ENCODE results near the gene MMRN1.
A peak's percentile ranks its signal among the peaks of the same experiment; 100 is the strongest.
"Not testable (repeated sequence)": the region's sequence is repeated elsewhere in the genome, so short reads cannot be mapped to it uniquely, and the experiment has no call there.

Gene MMRN1

DNA sequence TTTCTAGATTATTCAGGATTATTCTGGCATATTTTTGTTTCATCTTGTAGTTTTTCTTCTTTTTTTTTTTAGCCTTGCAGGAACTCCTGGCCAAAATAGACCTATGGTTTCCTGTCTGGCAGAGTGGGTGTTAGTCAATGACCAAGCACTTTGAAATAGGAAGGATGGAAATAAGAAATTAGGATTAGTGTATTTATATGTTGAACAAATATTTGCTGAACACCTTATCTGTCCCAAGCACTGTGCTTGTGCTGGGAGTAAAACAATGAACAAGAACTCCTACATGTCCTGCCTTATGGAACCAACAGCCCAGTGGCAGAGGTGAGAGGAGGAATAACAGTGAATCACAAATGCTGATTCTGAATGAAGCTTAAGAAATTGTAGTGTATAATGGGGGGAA lies 4.5 kb downstream of the MMRN1 start:
- no peaks in the 10 kb centered on the region for H3K36me3 Mint-ChIP-seq (ENCODE audit: low read depth)
- H3K4me3 Mint-ChIP-seq, result no peak overlapping the region
- H3K27ac Mint-ChIP-seq, result no peak overlapping the region
- H3K27me3 Mint-ChIP-seq (ENCODE audit: low read depth), result no peaks in the 10 kb centered on the region
- peaks cover 16% of the 10 kb centered on the region for H3K4me1 Mint-ChIP-seq (ENCODE audit: low read depth)
- DNase-seq (ENCODE audit: low spot score), result no peak
- no peaks in the 10 kb centered on the region for H3K9me3 Mint-ChIP-seq

DNA sequence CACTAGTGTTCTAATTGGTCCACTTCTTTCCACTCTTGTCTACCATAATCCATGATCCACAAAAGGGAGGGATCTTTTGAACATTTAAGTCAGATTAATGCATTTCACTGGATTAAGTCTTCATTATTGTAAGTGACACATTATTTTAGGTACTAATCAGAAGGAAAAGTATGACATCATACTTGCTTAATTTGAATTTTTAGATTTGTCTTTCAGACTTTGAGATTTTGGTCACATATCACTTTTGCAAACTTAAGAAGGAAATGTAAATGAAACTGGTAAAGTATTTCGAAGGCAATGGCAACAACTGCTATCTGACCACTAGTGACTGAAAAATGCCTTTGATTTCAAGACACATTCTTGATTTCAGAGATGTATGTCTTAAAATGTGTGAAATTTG lies 5.2 kb downstream of the MMRN1 start:
- no peak for DNase-seq (ENCODE audit: low spot score)
- peaks cover 4% of the 10 kb centered on the region for H3K27me3 Mint-ChIP-seq (ENCODE audit: low read depth)
- no peak overlapping the region for H3K4me3 Mint-ChIP-seq
- H3K27ac Mint-ChIP-seq, result no peak overlapping the region
- H3K4me1 Mint-ChIP-seq (ENCODE audit: low read depth), result peaks cover 9% of the 10 kb centered on the region
- H3K9me3 Mint-ChIP-seq, result no peaks in the 10 kb centered on the region
- no peaks in the 10 kb centered on the region for H3K36me3 Mint-ChIP-seq (ENCODE audit: low read depth)

DNA sequence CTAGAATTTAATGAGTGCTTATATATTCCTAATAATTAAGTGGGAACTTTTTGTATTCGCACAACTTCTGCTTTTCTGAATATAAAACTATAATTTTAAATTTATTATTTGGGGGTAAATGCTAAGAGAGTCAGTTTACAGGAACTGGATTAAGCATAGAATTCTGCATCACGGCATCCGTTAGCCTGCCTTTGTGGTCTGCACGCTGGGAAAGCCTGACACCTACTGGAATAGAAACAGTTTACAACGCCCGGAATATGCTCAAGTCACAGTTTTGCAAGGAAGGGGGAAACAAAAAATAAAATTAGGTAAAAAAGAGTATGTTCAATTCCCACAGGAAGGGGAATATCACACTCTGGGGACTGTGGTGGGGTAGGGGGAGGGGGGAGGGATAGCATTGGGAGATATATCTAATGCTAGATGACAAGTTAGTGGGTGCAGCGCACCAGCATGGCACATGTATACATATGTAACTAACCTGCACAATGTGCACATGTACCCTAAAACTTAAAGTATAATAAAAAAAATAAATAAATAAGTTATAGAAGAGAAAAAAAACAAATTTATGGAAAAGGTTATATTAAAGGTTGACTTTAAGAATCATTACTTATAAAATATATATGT lies 7.3 kb downstream of the MMRN1 start:
- H3K36me3 Mint-ChIP-seq (ENCODE audit: low read depth); H3K27ac Mint-ChIP-seq; H3K4me3 Mint-ChIP-seq; H3K4me1 Mint-ChIP-seq (ENCODE audit: low read depth); H3K9me3 Mint-ChIP-seq: not testable (repeated sequence)
- peaks cover 10% of the 10 kb centered on the region for H3K27me3 Mint-ChIP-seq (ENCODE audit: low read depth)
- peak; percentile 16 for DNase-seq (ENCODE audit: low spot score)

DNA sequence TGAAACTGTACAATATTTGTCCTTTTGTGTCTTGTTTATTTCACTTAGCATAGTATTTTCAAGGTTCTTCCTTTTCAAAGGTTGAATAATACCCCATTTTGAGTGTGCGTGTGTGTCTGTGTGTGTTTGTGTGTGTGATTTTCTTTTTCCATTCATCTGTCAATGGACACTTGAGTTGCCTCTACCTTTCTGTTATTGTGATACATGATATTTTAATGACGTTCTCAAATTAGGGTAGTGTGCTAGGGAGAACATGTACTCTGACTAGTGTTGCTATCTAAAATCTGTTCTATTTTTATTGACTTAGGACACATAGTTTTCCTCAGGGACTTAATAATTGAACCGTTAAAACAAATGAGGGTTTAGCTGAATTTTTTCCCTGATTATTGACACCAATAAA lies 9.9 kb downstream of the MMRN1 start:
- Mint-ChIP-seq H3K36me3 (ENCODE audit: low read depth) (no peaks in the 10 kb centered on the region), H3K9me3 (no peaks in the 10 kb centered on the region), H3K4me1 (ENCODE audit: low read depth) (no peaks in the 10 kb centered on the region), H3K27me3 (ENCODE audit: low read depth) (peaks cover 12% of the 10 kb centered on the region), H3K27ac (no peak overlapping the region), H3K4me3 (no peak overlapping the region)
- DNase-seq (ENCODE audit: low spot score), result no peak

DNA sequence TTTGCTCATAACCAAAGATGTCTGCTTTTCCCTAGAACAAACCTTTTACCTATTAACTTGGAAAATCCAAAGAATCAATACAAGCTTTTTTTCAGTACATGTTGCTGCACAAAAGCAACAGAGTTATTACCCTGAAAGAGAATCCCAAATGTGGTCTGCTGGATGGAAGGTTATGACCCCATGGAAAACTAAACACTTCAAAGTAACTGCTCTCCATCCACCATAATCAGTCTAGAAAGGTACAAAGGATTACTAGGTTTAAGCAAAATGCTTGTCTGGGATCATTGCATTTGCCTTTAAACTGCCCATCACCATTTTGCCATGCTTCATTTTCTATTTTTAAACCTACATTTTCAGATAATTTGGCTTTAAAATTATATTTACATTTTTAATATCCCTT lies 11.7 kb downstream of the MMRN1 start:
- Mint-ChIP-seq H3K4me3 (no peak overlapping the region), H3K4me1 (ENCODE audit: low read depth) (no peaks in the 10 kb centered on the region), H3K36me3 (ENCODE audit: low read depth) (no peaks in the 10 kb centered on the region), H3K9me3 (no peaks in the 10 kb centered on the region), H3K27me3 (ENCODE audit: low read depth) (peaks cover 12% of the 10 kb centered on the region), H3K27ac (no peak overlapping the region)
- DNase-seq (ENCODE audit: low spot score), result no peak

DNA sequence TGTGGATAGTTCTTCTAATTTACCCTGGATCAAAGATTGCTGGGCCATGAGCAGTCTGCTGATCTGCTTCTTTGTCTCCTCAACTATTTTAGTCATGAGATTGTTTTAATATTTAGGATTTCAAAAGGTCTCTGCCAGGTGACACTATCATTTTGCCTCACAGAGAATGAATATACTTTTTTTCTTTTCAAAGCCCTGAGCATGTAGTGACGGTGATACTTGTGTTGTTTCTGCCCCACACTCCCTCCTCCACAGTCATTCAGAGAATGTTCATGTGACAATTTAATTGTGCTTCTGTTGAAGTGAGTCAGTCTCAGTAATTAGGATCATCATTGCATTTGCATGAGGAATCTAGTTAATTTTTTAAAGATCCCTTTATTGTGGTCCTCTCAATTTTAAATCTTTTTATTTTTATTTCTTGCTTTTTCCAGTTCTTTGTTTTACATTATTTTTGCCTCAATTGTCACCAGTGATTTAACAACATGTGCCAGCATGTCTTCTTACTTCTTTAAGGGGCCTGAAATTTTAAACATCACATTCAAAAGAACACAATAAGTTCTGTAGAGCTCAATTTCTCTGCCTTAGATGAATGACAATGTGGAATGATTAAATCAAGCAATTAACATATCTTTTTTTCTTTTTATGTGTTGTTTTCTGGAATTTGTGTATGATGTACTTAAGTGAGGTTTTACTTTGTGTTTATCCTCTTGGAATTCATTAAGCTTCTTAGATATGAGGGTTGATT lies 12.3 kb downstream of the MMRN1 start:
- no peaks in the 10 kb centered on the region for H3K4me1 Mint-ChIP-seq (ENCODE audit: low read depth)
- H3K27me3 Mint-ChIP-seq (ENCODE audit: low read depth), result peaks cover 12% of the 10 kb centered on the region
- no peaks in the 10 kb centered on the region for H3K9me3 Mint-ChIP-seq
- H3K36me3 Mint-ChIP-seq (ENCODE audit: low read depth), result no peaks in the 10 kb centered on the region
- no peak for DNase-seq (ENCODE audit: low spot score)
- H3K4me3 Mint-ChIP-seq, result no peak overlapping the region
- H3K27ac Mint-ChIP-seq, result no peak overlapping the region

DNA sequence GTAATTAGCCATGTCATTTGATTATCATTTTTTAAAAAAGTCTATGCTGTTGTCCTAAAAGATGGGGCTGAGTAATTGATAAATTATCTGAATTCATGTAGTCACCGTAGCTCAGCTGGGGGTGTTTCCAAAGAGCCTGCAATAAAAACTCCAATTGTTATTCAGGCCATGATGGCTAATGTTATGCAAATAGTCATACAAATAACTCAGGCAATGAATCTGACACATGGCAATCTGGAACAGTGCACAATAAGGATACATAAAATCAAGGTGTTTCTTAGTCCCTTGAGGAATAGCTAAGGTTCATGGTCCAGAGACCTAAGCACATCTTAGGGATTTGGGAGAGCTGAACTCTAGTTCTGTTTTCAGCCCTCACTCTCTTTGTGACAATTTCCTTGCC lies 15.2 kb downstream of the MMRN1 start:
- Mint-ChIP-seq H3K27me3 (ENCODE audit: low read depth) (peaks cover 13% of the 10 kb centered on the region), H3K4me1 (ENCODE audit: low read depth) (no peaks in the 10 kb centered on the region), H3K27ac (no peak overlapping the region), H3K4me3 (no peak overlapping the region), H3K9me3 (no peaks in the 10 kb centered on the region), H3K36me3 (ENCODE audit: low read depth) (no peaks in the 10 kb centered on the region)
- no peak for DNase-seq (ENCODE audit: low spot score)

DNA sequence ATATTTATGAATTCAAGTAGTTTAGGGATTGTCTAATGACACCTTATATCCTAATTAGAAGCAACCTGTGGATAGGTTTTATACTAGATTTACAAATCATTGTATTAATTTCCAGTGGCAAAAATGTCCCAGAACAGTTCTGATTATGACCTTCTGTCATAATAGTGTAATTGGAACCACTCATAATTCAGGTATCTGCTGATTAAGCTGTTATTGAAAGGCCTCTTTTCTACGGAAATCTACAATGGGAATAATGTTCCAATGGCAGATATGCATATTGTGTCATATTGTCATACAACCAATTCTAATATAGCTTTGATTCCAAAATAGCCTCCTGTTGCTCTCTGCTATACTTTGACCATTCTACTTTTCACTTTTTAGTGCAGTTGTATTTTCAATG lies 19.0 kb downstream of the MMRN1 start:
- Mint-ChIP-seq H3K4me1 (ENCODE audit: low read depth) (no peaks in the 10 kb centered on the region), H3K36me3 (ENCODE audit: low read depth) (no peaks in the 10 kb centered on the region), H3K4me3 (no peak overlapping the region), H3K27ac (no peak overlapping the region), H3K27me3 (ENCODE audit: low read depth) (peaks cover 15% of the 10 kb centered on the region), H3K9me3 (no peaks in the 10 kb centered on the region)
- no peak for DNase-seq (ENCODE audit: low spot score)

DNA sequence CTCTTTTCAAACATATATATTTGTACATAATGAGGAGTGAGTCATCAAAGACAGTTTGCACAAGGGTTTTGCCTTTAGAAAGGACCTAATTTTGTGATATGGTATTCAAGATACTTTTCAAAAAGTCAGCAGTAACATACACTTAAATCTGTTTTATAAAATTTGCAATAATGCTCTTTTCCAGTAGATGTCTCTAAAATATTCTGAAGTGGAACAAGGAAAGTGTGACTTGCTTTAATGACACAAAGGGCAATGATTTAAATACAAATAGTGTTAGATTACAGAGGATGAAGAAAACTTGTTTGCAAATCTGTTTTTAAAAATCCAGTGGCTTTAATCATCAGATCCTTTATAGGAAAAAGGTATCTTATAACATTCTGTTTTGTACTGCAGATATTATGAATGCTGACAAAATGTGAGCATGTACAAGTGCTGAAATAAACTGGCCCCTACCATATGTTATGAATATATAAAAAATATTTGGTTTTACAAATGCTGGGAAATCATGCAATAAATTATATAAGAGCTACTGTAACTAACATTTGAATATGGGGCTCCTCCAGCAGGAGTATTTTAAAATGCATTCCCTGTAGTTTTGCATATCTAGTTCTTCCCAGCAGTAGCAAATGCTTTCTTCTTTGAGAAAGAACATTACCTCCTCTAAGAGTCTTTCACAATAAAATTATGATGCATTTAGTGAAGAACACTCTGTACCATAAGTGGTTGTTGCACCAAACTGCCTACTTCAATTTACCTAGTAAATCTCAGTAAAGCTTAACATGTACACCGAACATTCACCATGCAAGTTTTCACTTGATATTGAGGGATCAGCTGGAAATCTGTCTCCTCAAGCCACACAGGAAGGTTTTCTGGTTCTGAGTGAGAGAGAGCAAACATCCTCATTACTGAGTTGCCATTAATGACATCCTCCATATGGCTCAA lies 20.2 kb downstream of the MMRN1 start:
- Mint-ChIP-seq H3K36me3 (ENCODE audit: low read depth) (no peaks in the 10 kb centered on the region), H3K27ac (no peak overlapping the region), H3K9me3 (no peaks in the 10 kb centered on the region), H3K27me3 (ENCODE audit: low read depth) (peaks cover 15% of the 10 kb centered on the region), H3K4me1 (ENCODE audit: low read depth) (no peaks in the 10 kb centered on the region), H3K4me3 (no peak overlapping the region)
- DNase-seq (ENCODE audit: low spot score), result no peak

DNA sequence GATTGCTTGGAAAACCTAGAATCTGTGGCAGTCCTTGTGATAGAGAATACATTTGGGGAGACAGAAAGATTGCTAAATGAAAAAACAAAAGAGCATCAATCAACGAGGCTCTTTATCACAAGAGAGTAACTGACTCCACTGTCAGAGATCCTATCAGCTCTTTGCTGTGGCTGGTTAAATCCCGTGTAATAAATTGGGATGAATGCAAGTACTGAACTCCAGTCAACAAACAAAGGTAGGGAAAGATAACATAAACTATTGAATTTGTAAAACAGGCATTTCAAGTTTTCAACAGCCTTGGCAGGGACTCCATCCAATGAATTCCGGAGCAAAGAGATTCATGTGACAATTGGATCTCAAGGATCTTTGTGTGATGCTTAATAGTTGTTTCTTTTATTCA lies 21.3 kb downstream of the MMRN1 start:
- H3K27me3 Mint-ChIP-seq (ENCODE audit: low read depth), result peaks cover 15% of the 10 kb centered on the region
- H3K36me3 Mint-ChIP-seq (ENCODE audit: low read depth), result no peaks in the 10 kb centered on the region
- no peaks in the 10 kb centered on the region for H3K9me3 Mint-ChIP-seq
- H3K4me3 Mint-ChIP-seq, result no peak overlapping the region
- DNase-seq (ENCODE audit: low spot score), result no peak
- H3K4me1 Mint-ChIP-seq (ENCODE audit: low read depth), result no peaks in the 10 kb centered on the region
- H3K27ac Mint-ChIP-seq, result no peak overlapping the region

DNA sequence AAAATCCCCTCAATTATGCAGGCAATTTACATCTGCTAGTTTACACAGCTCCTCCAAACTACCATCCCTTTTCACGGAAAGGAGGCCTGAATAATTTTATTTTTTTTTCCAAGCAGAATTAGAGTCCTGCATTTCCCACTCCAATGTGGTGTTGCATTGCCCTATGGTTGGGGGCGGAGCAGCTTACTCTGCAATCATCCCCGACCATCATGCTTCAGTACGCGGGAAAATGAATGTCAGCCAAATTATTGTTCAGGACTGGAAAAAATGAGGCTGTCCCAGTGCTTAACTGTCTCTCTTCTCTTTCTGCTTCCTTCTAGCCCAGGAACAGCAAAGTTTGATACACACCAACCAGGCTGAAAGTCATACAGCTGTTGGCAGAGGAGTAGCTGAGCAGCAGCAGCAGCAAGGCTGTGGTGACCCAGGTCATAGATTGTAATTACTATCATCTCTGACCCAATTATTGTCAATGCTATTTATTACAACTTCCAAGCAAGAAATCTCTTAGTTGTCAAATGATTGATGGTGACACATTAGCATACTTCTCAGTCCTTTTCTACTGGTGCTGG lies 28.3 kb downstream of the MMRN1 start:
- Mint-ChIP-seq H3K4me3 (no peak overlapping the region), H3K4me1 (ENCODE audit: low read depth) (no peaks in the 10 kb centered on the region), H3K27me3 (ENCODE audit: low read depth) (peaks cover 4% of the 10 kb centered on the region), H3K27ac (no peak overlapping the region), H3K9me3 (no peaks in the 10 kb centered on the region), H3K36me3 (ENCODE audit: low read depth) (no peaks in the 10 kb centered on the region)
- no peak for DNase-seq (ENCODE audit: low spot score)

DNA sequence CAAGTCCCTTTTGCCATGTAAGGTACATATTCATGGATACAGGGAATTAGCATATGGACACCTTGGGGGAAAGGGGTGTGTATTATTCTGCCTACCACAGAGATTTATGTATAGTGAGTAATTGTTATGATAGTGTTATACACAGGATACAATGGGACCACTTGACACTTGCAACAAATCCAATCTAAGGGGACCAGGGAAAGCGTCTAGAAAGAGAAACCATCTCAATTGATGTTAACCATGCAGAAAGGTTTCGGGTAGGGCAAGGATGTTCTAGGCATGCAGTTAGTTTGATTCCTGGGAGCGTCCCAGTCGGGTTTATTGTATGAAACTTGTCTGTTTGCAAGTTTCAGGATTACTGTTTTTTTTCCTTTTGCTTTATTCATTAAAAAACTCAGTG lies 34.2 kb downstream of the MMRN1 start:
- H3K27me3 Mint-ChIP-seq (ENCODE audit: low read depth), result peaks cover 2% of the 10 kb centered on the region
- H3K4me1 Mint-ChIP-seq (ENCODE audit: low read depth), result peaks cover 14% of the 10 kb centered on the region
- H3K9me3 Mint-ChIP-seq, result no peaks in the 10 kb centered on the region
- no peak for DNase-seq (ENCODE audit: low spot score)
- no peaks in the 10 kb centered on the region for H3K36me3 Mint-ChIP-seq (ENCODE audit: low read depth)
- no peak overlapping the region for H3K4me3 Mint-ChIP-seq
- peak overlapping the region; percentile 3 for H3K27ac Mint-ChIP-seq

DNA sequence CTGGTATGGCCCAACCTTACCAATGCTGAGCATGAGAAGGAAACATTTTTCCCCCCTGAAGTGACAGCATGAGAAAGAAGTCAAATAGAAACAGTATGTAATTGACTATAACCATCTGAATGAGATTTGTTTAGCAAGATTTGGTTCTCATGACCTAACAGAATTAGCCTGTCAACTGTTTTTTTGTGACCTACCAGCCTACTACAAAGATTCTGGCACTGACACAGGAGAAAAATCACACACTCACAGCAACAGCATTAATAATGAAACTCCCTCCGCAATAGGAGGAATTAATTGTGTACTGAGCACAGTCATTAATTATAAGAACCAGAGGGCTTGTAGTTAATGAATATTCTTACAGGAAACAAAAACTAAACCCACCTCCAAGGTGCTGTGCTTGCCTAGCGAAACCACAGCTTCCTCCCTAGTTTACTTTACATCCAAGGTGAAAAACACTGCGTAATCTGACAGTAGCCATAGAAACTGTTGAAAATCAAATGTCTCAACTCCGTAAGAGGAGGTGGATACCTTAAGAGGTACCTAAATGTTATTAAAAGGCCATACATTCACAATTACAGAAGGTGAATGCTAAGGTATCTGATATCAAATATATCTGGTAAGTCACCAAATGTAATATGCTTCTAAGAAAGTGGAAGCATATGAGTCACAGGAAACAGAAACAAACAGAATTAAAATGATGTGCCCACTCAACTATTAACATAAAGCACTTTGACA lies 34.9 kb downstream of the MMRN1 start:
- no peak for DNase-seq (ENCODE audit: low spot score)
- peaks cover 2% of the 10 kb centered on the region for H3K27me3 Mint-ChIP-seq (ENCODE audit: low read depth)
- no peaks in the 10 kb centered on the region for H3K36me3 Mint-ChIP-seq (ENCODE audit: low read depth)
- H3K27ac Mint-ChIP-seq, result peak overlapping the region; percentile 55
- peak overlapping the region; percentile 63 for H3K4me3 Mint-ChIP-seq
- H3K4me1 Mint-ChIP-seq (ENCODE audit: low read depth), result peaks cover 14% of the 10 kb centered on the region
- H3K9me3 Mint-ChIP-seq, result no peaks in the 10 kb centered on the region
